HL-60 (cell line): Measurements from ENCODE around the gene NUAK2.

ENCODE experiments used
- DNase-seq, 2 experiments: peaks; one replicate each; pipeline ENCODE4 v3.0.0-alpha.2; 2010 to 2020; ENCODE audit warnings: low read depth in 1 of 2, low spot score in 1 of 2
- H3K27ac ChIP-seq: fragments of 250-450 bp; sonication (Bioruptor Pico); replicated peaks from 2 replicates; pipeline ENCODE4 v1.5.1; 2020; ENCODE audit warnings: mild to moderate bottlenecking, moderate library complexity
- H3K27me3 ChIP-seq: fragments of 250-450 bp; sonication (Bioruptor Pico); 2 replicates; pipeline ENCODE4 v1.5.1; 2021; ENCODE audit warnings: mild to moderate bottlenecking, moderate library complexity; ENCODE audit not compliant: insufficient read depth, poor library complexity, severe bottlenecking
- H3K4me3 ChIP-seq: replicated peaks from 2 replicates; pipeline ENCODE4 v1.5.1; 2011; ENCODE audit warnings: mild to moderate bottlenecking, control low read depth, low read length; ENCODE audit not compliant: insufficient read depth
- GABPA ChIP-seq: IDR thresholded peaks from 2 replicates; pipeline ENCODE4 v1.6.1; 2012; ENCODE audit warnings: low read depth
- POLR2AphosphoS5 ChIP-seq: IDR thresholded peaks from 2 replicates; pipeline ENCODE4 v1.6.1; 2012; ENCODE audit warnings: low read depth
- SPI1 ChIP-seq: IDR thresholded peaks from 2 replicates; pipeline ENCODE4 v1.6.1; 2012; ENCODE audit warnings: low read depth, mild to moderate bottlenecking, borderline replicate concordance
- TF ChIP-seq, protein P1 (sequence below): IDR thresholded peaks from 2 replicates; pipeline ENCODE4 v1.6.1; 2012; ENCODE audit warnings: low read depth; ENCODE audit not compliant: insufficient replicate concordance
- TF ChIP-seq, protein P2 (sequence below): IDR thresholded peaks from one replicate; pipeline ENCODE4 v1.5.1; 2011; ENCODE audit warnings: low read length, control low read depth, inconsistent platforms; ENCODE audit not compliant: insufficient read depth

NUAK2 gene

DNA sequence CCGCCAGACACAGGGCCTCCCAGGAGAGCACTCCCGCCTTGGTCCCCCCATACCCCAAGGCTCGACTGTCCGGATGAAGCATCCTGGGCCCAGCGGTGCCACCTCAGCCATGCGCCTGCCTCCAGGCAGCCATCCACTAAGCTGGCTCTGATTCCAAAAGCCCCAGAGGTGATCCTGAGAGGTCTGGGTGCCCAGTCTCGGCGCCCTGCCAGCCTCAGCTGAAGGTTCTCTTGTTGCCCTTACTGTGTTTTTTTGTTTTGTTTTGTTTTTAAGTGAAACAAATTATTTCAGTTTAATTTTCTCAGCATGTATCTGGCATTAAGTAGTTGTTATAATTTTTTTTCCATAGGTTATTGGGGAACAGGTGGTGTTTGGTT is 44.9 kb downstream of the NUAK2 start:
- TF ChIP-seq SPI1 (no peak), POLR2AphosphoS5 (no peak), GABPA (no peak)
- TF ChIP-seq, protein P1, sequence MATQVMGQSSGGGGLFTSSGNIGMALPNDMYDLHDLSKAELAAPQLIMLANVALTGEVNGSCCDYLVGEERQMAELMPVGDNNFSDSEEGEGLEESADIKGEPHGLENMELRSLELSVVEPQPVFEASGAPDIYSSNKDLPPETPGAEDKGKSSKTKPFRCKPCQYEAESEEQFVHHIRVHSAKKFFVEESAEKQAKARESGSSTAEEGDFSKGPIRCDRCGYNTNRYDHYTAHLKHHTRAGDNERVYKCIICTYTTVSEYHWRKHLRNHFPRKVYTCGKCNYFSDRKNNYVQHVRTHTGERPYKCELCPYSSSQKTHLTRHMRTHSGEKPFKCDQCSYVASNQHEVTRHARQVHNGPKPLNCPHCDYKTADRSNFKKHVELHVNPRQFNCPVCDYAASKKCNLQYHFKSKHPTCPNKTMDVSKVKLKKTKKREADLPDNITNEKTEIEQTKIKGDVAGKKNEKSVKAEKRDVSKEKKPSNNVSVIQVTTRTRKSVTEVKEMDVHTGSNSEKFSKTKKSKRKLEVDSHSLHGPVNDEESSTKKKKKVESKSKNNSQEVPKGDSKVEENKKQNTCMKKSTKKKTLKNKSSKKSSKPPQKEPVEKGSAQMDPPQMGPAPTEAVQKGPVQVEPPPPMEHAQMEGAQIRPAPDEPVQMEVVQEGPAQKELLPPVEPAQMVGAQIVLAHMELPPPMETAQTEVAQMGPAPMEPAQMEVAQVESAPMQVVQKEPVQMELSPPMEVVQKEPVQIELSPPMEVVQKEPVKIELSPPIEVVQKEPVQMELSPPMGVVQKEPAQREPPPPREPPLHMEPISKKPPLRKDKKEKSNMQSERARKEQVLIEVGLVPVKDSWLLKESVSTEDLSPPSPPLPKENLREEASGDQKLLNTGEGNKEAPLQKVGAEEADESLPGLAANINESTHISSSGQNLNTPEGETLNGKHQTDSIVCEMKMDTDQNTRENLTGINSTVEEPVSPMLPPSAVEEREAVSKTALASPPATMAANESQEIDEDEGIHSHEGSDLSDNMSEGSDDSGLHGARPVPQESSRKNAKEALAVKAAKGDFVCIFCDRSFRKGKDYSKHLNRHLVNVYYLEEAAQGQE: no peak
- TF ChIP-seq, protein P2, sequence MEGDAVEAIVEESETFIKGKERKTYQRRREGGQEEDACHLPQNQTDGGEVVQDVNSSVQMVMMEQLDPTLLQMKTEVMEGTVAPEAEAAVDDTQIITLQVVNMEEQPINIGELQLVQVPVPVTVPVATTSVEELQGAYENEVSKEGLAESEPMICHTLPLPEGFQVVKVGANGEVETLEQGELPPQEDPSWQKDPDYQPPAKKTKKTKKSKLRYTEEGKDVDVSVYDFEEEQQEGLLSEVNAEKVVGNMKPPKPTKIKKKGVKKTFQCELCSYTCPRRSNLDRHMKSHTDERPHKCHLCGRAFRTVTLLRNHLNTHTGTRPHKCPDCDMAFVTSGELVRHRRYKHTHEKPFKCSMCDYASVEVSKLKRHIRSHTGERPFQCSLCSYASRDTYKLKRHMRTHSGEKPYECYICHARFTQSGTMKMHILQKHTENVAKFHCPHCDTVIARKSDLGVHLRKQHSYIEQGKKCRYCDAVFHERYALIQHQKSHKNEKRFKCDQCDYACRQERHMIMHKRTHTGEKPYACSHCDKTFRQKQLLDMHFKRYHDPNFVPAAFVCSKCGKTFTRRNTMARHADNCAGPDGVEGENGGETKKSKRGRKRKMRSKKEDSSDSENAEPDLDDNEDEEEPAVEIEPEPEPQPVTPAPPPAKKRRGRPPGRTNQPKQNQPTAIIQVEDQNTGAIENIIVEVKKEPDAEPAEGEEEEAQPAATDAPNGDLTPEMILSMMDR: no peak
- no peak overlapping the region for H3K27ac ChIP-seq
- no peaks in the 10 kb centered on the region for H3K27me3 ChIP-seq
- DNase-seq: no peak
- H3K4me3 ChIP-seq: no peak overlapping the region

DNA sequence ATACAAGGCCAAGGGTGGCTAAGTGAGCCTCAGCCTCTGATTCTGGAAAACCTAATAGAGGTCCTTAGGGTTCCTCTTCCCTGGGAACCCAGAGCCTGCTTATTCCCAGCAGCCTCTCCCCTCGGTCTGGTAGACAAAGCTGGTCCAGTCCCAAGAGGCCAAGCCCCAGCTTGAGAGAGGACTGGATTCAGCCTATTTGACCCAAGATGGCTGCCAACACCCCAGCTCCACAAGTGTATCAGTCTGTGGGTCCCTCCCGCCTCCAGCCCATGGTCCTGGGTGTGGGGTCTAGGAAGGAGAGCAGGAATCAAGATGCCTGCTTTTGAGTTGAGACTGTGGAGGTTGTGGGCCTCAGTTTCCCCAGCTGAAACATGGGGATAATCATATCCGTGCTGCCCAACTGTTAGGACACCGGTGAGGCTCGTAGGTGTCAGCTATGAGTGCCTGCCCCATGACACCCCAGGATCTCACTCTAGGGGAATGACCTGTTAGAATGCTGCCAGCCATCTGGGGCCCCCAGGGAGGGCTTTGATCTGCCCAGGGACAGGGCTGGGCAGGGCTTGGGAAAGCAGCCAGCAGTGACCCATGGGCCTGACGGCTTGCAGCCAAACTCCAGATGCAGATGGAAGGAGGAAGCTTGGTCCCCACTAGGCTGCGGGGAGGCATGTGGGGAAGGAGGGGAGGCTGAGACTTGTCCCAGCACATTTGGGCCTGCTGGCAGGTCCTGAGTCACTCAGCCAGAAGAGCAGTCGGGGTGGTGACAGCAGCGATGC is 45.4 kb downstream of the NUAK2 start:
- Histone ChIP-seq H3K27me3 (peaks cover 2% of the 10 kb centered on the region), H3K27ac (no peak overlapping the region), H3K4me3 (no peak overlapping the region)
- TF ChIP-seq GABPA: no peak
- no peak for TF ChIP-seq SPI1
- TF ChIP-seq, protein P1: no peak
- no peak for TF ChIP-seq POLR2AphosphoS5
- TF ChIP-seq, protein P2: no peak
- no peak for DNase-seq

DNA sequence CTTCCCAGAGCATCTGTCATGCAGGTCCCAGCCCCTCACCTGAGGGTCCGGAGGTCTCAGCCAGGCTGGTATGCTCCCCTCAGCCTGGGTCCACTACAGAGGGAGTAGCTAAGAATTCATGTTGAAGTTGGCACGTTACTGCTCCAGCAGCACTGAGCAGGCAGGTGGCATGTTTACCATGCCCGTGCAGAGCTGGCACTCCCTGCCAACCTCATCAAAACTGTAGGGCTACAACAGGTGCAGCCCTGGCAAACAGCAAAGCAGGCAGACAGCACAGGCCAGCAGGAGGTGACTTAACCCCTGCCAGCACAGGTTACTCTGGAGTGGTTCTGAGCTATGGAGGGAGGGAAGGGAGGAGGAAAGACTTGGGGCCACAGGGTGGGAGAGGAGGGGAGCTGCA is 46.4 kb downstream of the NUAK2 start:
- H3K27me3 ChIP-seq: peaks cover 3% of the 10 kb centered on the region
- no peak overlapping the region for H3K4me3 ChIP-seq
- TF ChIP-seq GABPA (no peak), POLR2AphosphoS5 (no peak), SPI1 (no peak)
- TF ChIP-seq, protein P2: no peak
- TF ChIP-seq, protein P1: no peak
- DNase-seq: no peak
- no peak overlapping the region for H3K27ac ChIP-seq
